ENCODE data around the gene CRTAC1. TPM values are rescaled to one million over a fixed set of nuclear protein-coding genes. Genes with fewer than 3 reads are reported as not detected.

The CRTAC1 gene
- total RNA-seq, 1 experiment from 2014 or later: 0.20 TPM

- Histone ChIP-seq H3K4me1 (ENCODE audit: control insufficient read depth in 1 of 2, insufficient read depth in 2 of 2, low read length in 2 of 2) (no peaks in the 10 kb centered on the region), H2AFZ (ENCODE audit: low read depth, low read length, poor library complexity, severe bottlenecking) (no peak overlapping the region), H3K36me3 (ENCODE audit: control insufficient read depth in 1 of 2, insufficient read depth in 2 of 2, low read length in 2 of 2) (no peaks in the 10 kb centered on the region), H3K9ac (ENCODE audit: low read length) (no peak overlapping the region), H3K79me2 (ENCODE audit: insufficient read depth, low read length) (no peaks in the 10 kb centered on the region), H3K27me3 (ENCODE audit: insufficient read depth, low read length) (peaks cover 3% of the 10 kb centered on the region; the same call in 1 of the 2 replicates), H3K4me2 (ENCODE audit: low read length) (no peak overlapping the region), H3K9me3 (ENCODE audit: control insufficient read depth in 1 of 2, insufficient read depth in 1 of 2, low read depth in 1 of 2, low read length in 2 of 2) (no peaks in the 10 kb centered on the region), H3K4me3 (replicated peaks in 1 of 2; ENCODE audit: low read depth in 1 of 2, low read length in 2 of 2) (no peak overlapping the region), H4K20me1 (ENCODE audit: insufficient read depth) (no peaks in the 10 kb centered on the region), H3K9me2 (ENCODE audit: insufficient read depth) (no peaks in the 10 kb centered on the region), H3K27ac (ENCODE audit: low read depth, low read length) (no peak overlapping the region)
- intact Hi-C loops (cut with micrococcal nuclease): no loop called here
- ChIA-PET CTCF (interaction anchor here (1.2 kb wide), 1 partner anchor 28 kb away, joined by 3 read pairs; no protein-coding TSS in a partner anchor), POLR2A (no interaction called here), RAD21 (ENCODE audit: low non-redundant PET in 1 of 2, low total read pairs in 2 of 2, uncharacterized antibody in 2 of 2, unreplicated experiment in 2 of 2) (no interaction called here)
- DNase-seq (ENCODE audit: low read depth, low spot score) (no peak), ATAC-seq (peak; percentile 83)
- TF ChIP-seq CEBPB (IDR thresholded peaks at IDR 0.05; ENCODE audit: low read depth): no peak
- TF ChIP-seq JUND (IDR thresholded peaks at IDR 0.05): no peak
- no peak for TF ChIP-seq REST (IDR thresholded peaks at IDR 0.05; ENCODE audit: low read depth)
- TF ChIP-seq FOSL1 (IDR thresholded peaks at IDR 0.05; ENCODE audit: low read depth): no peak
- no peak for TF ChIP-seq EGR1 (IDR thresholded peaks at IDR 0.05; ENCODE audit: low read depth)
- TF ChIP-seq ZBTB33 (IDR thresholded peaks at IDR 0.05; ENCODE audit: extremely low read depth, insufficient replicate concordance, low read length): no peak
- TF ChIP-seq RAD21 (IDR thresholded peaks at IDR 0.05; ENCODE audit: low read depth): no peak
- no peak for TF ChIP-seq SRF (IDR thresholded peaks at IDR 0.05; ENCODE audit: low read depth)
- no peak for TF ChIP-seq ATF3 (IDR thresholded peaks at IDR 0.05)
- BruUV-seq (replicated peaks): no TSS peak
These were observed 30.1 kb downstream of the CRTAC1 start for GRCh38 chr10:98000346-98000745.

All from HCT116 (cell line).